Subcutaneous preadipocyte (primary cell): ENCODE measurements around the gene VPS33A. TPM values are rescaled to one million over a fixed set of nuclear protein-coding genes. Genes with fewer than 3 reads are reported as not detected.

Experiments
- small RNA-seq: library from RNA; depleted of rRNA; stranded (forward); fragments of <200 nt; gene quantifications from one replicate; pipeline ENCODE3, GENCODE V24; 2012
- total RNA-seq: library from RNA; depleted of rRNA; stranded (reverse); fragments of >200 nt; gene quantifications from 2 replicates; pipeline ENCODE4 v1.2.3, GENCODE V29; 2012

VPS33A gene
- 15.1 and 26.4 TPM in 2 replicates for total RNA-seq

DNA sequence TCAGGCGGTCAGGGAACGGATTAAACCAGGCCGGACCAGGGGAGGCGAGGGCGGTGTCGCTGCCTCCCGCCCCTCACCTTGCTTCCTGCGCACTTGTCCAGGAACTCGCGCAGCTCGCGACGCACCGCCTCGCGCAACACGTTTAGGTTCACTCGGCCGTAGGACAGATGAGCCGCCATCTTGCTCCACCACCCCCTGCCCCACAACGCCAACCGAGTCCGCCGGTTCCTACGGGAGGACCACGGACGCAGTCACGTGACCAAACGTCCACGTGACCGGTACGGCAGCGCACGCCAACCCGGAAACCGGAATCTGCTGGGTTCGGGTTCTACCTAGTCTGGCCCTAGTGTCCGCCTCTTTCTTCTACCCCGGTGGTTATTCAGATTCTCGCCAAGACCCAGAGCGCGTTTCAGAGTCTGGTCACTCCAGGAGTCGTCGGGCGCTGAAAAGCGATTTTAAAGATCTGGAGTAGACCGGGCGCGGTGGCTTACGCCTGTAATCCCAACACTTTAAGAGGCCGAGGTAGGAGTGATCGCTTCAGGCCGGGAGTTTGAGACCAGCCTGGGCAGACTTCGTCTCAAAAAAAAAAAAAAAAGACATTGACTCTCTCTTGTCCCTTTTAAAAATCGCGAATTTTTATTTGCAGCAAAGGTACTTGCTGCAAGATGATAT, at the start of gene VPS33A:
Gene VPS33A (minus strand): TSS at position 265 of the 672 bp plus-strand sequence. CDS start 86 bp downstream, at position 179.

DNA sequence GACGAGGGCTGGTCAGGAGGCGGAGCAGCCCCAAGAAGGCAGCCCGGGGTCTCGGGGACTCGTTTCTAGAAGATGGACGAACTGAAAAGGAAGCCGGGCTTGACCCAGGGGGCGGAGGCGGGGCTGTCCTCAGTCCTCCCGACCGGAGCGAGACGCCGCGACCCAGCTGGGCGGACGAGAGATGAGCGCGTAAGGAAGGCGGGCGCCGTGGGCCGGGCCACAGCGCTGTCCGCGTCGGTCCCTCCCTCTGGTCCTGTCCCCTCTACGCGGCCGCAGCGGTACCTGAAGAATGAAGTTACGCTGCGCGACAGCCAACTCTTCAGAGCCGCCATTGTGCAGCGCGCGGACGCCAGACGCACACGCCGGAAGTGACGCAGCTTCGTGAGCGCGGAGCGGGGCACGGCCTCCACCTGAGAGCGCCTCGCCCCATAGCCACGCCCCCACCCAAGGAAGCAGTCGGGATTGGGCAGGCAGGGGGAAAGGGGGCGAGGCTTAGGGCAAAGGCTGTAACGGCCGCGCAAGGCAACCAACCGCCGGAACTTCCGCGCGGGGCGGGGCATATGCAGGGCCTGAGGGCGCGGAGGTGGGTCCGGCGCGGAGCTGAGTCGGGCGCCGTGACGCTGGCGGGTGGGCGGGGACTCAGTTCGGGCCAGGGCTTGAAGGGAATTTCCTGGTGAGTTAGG, 40.5 kb downstream of the VPS33A start, which contains the start of gene DIABLO:
Gene DIABLO (minus strand): TSS at position 370 of the 683 bp plus-strand sequence. CDS start 38 bp downstream, at position 332.

DNA sequence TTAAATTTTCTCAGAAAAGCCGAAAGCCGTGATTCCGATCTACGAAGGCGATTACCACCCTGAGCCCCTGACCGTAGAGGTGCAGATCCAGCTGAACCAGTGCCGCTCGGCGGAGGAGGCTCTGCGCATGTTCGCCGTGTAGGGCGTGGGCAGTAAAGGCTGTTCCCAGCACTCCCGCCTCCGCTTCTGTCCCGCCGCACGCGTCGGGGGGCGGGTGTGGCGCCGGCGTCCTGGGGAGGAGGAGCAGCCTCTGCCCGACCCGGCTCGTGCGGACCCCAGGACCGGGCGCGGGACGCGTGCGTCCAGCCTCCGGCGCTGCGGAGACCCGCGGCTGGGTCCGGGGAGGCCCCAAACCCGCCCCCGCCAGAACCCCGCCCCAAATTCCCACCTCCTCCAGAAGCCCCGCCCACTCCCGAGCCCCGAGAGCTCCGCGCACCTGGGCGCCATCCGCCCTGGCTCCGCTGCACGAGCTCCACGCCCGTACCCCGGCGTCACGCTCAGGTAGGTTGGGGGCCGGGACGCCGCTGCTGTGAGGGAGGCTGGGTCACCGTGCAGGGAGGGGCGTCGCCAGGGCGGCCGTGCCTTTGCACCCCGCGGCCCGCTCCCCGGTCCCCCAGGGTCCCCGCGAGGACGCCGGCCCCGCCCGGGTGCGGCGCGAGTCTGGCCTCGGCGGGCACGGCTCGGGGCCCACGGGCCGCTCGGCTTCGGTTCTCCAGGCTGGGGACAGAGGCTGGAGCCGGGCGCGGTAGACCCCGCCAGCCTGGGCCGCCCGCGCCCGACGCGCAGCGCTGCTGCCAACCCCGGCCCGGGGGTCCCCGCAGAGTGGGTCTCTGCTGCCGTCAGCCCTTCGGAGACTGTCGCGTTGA, 62.8 kb downstream of the VPS33A start, which contains the start of gene B3GNT4:
Gene B3GNT4 (plus strand): TSS at position 409 of the 866 bp plus-strand sequence. CDS start 910 bp downstream, outside the sequence.

DNA sequence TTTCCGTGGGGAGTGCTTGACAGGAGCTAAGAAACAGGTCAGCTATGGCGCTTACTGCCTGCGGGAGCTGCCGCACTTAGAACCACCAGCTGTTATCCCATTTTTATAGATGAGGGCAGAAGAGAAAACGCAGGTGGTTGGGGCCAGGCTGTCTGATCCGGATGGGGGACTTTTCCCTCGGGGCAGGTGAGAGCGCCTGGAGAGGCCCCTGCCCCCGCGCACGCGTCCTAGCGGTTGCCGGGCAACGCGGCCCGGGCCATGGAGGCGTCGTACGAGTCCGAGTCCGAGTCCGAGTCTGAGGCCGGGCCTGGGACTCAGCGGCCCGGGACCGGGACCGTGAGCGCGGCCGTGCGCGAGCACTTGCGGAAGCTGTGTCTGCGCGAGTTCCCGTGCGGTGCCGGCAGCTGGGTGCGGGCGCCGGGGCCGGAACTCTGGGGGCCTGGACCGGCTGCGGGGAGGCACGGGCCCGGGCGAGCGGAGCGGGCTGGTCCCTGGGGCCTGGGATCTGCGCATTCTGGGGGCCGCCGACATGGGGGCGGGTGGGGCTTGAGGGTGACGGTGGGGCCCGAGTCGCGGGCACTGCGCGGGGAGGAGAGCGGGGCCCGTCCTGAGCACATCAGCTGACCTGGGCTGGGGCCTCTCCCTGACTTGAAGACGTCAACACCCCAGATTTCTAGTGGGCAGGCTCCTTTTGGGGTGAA, 83.3 kb downstream of the VPS33A start, which contains the start of gene LRRC43:
Gene LRRC43 (plus strand): TSS at position 237 of the 701 bp plus-strand sequence. CDS start 22 bp downstream, at position 259.

Small RNA genes lying within 50 kb of the gene (small RNA-seq; reads per million reads assigned to genes)
- 0.19 reads per million for gene DIABLO

Other genes starting within 250 kb of the VPS33A start
- 1.8 and 5.7 TPM in 2 replicates for gene BCL7A, start 244.6 kb downstream of the VPS33A start, total RNA-seq
- gene MLXIP, start 187.7 kb downstream of the VPS33A start, total RNA-seq, result 12.1 and 19.5 TPM in 2 replicates
- not detected in 2 replicates for gene IL31, start 92.3 kb downstream of the VPS33A start, total RNA-seq
- gene LRRC43, start 83.4 kb downstream of the VPS33A start, total RNA-seq, result under 0.01 and 0.59 TPM in 2 replicates
- gene B3GNT4, start 62.8 kb downstream of the VPS33A start, total RNA-seq, result under 0.01 and 0.20 TPM in 2 replicates
- 55.3 and 57.3 TPM in 2 replicates for gene DIABLO, start 40.4 kb downstream of the VPS33A start, total RNA-seq
- 37.8 and 48.5 TPM in 2 replicates for gene CLIP1, start 156.2 kb upstream of the VPS33A start, total RNA-seq
- 11.0 and 19.9 TPM in 2 replicates for gene ZCCHC8, start 234.4 kb upstream of the VPS33A start, total RNA-seq